BE2C (cell line): ENCODE measurements around the gene BCAR3.

Experiments used
- DNase-seq: peaks from one replicate; pipeline ENCODE4 v3.0.0-alpha.2; 2020
- H3K27me3 ChIP-seq: fragments of 250-450 bp; sonication (Bioruptor Pico); 2 replicates; pipeline ENCODE4 v1.5.1; 2020; ENCODE audit warnings: mild to moderate bottlenecking
- H3K36me3 ChIP-seq: fragments of 250-450 bp; sonication (Bioruptor Pico); 2 replicates; pipeline ENCODE4 v1.5.1; 2020; ENCODE audit warnings: mild to moderate bottlenecking
- H3K4me1 ChIP-seq: fragments of 250-450 bp; sonication (Bioruptor Pico); 2 replicates; pipeline ENCODE4 v1.5.1; 2020
- H3K4me3 ChIP-seq: 2 replicates; pipeline ENCODE4 v1.5.1; 2011; ENCODE audit warnings: low read depth, low read length
- H3K9me3 ChIP-seq: fragments of 250-450 bp; sonication (Bioruptor Pico); 2 replicates; pipeline ENCODE4 v1.5.1; 2020
- TF ChIP-seq, protein P1 (sequence below): IDR thresholded peaks from 2 replicates; pipeline ENCODE4 v1.5.1; 2012; ENCODE audit warnings: mild to moderate bottlenecking, low read depth, low read length

The BCAR3 gene

DNA sequence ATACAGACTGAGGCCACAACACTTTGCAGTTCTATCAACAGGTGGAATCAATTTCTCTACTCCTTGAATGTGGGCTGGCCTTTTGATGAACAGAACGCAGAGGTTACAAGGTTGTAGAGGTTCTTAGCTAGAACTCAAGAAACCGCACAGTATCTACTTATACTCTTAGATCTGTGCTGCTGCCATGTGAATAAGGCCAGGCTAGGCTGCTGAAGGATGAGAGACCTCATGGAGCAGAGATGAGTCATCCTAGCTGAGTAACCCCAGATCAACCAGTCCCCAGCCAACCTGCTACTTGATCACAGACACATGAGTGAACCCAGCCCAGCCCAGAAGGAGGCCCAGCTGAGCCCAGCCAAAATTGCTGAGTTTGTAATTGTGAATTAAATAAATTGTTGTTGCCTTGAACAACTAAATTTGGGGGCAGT lies 35.3 kb upstream of the BCAR3 start:
- H3K9me3 ChIP-seq, result no peaks in the 10 kb centered on the region
- H3K4me1 ChIP-seq, result peaks cover 12% of the 10 kb centered on the region
- TF ChIP-seq, protein P1, sequence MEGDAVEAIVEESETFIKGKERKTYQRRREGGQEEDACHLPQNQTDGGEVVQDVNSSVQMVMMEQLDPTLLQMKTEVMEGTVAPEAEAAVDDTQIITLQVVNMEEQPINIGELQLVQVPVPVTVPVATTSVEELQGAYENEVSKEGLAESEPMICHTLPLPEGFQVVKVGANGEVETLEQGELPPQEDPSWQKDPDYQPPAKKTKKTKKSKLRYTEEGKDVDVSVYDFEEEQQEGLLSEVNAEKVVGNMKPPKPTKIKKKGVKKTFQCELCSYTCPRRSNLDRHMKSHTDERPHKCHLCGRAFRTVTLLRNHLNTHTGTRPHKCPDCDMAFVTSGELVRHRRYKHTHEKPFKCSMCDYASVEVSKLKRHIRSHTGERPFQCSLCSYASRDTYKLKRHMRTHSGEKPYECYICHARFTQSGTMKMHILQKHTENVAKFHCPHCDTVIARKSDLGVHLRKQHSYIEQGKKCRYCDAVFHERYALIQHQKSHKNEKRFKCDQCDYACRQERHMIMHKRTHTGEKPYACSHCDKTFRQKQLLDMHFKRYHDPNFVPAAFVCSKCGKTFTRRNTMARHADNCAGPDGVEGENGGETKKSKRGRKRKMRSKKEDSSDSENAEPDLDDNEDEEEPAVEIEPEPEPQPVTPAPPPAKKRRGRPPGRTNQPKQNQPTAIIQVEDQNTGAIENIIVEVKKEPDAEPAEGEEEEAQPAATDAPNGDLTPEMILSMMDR, result no peak
- H3K27me3 ChIP-seq, result no peaks in the 10 kb centered on the region
- H3K36me3 ChIP-seq, result no peaks in the 10 kb centered on the region
- H3K4me3 ChIP-seq, result no peak overlapping the region
- DNase-seq, result no peak

DNA sequence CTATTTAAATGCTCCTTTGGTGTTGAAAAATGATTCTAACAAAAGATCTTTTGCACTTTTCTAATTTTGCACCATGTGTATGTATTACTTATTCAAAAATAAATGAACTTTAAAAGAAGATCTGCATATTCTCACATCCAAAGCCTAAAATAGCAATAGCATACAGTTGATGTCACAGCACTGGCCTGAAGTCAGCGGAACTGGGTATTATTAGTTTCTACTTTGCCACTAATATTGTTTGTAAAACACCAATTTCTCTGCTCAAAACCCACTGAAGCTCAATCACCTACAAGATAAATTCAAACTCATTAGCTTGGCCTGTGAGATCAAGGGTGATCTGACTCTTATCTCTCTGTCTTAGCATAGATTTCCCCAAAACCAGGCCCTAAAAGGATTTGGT lies 34.5 kb upstream of the BCAR3 start:
- no peak overlapping the region for H3K4me3 ChIP-seq
- no peak for DNase-seq
- TF ChIP-seq, protein P1, result no peak
- H3K4me1 ChIP-seq, result peaks cover 11% of the 10 kb centered on the region
- H3K9me3 ChIP-seq, result no peaks in the 10 kb centered on the region
- no peaks in the 10 kb centered on the region for H3K36me3 ChIP-seq
- no peaks in the 10 kb centered on the region for H3K27me3 ChIP-seq

DNA sequence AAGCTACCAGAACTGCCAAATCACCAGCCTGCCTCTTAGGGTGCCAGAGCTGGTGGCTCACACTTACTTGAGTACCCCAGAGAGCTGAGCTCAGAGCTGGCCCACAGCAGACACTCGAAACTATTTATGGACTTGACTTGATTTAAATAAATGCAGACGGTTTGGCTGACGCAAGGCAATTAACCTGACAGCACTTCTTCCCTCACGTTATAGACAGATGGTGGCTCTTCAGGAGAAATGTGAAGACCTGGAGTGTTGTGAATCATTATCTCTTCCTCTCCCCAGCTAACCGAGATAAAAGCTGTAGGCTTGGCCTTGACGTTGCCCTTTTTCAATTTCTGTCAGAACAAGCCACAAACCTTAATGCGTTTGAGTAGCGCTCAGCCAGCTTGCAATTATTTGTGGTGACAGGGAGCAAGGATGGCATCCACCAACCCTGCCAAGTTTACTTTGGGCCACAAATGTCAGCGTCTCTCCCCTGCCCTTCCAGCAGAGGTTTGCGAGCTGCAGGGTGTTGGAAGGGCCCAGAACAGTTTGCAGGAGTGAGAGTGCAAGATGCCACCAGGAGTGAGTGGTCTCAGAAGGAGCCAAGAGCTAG lies 34.0 kb upstream of the BCAR3 start:
- H3K36me3 ChIP-seq, result no peaks in the 10 kb centered on the region
- H3K9me3 ChIP-seq, result no peaks in the 10 kb centered on the region
- DNase-seq, result no peak
- TF ChIP-seq, protein P1, result no peak
- no peak overlapping the region for H3K4me3 ChIP-seq
- H3K4me1 ChIP-seq, result peaks cover 14% of the 10 kb centered on the region
- H3K27me3 ChIP-seq, result no peaks in the 10 kb centered on the region

DNA sequence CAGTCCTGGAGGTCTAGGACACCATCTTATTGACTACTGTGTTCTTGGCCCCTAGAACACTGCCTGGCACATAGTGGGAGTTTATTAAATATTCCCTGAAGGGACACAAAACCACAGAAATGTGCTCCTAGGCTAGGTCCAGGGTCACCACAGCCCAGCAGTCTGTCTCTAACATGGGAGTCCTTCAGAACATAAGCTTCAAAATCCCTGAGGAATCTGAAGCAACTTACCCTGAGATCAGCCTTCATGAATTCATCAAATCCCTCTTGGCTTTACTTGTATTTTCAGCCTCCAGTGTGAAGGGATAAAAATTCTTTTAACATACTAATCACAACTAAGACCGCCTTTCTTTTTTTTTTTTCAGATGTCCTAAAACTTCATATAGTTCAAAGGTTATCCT lies 32.7 kb upstream of the BCAR3 start:
- H3K9me3 ChIP-seq, result no peaks in the 10 kb centered on the region
- no peaks in the 10 kb centered on the region for H3K36me3 ChIP-seq
- peaks cover 22% of the 10 kb centered on the region for H3K4me1 ChIP-seq
- DNase-seq, result no peak
- H3K4me3 ChIP-seq, result no peak overlapping the region
- no peaks in the 10 kb centered on the region for H3K27me3 ChIP-seq
- TF ChIP-seq, protein P1, result no peak

DNA sequence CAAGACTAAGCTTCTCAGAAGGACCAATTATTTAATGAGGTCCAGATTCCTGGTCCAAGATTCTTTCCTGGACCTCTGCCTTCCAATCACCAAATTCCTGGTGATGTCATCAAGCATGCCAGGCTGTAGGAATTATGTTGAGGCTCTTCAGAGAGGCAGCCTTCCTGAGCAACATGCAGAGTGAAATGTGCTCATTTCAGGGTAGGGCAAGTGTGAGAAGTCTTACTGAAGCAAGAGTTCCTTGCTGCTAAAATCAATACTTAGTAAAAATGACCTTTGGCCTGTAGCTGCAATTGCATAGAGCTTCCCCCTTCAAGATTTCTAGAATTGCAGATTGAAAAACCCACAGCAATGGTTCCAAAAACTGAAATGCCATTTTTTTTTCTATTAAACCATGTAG lies 31.7 kb upstream of the BCAR3 start:
- no peaks in the 10 kb centered on the region for H3K9me3 ChIP-seq
- H3K4me1 ChIP-seq, result peaks cover 29% of the 10 kb centered on the region
- TF ChIP-seq, protein P1, result no peak
- H3K27me3 ChIP-seq, result no peaks in the 10 kb centered on the region
- no peaks in the 10 kb centered on the region for H3K36me3 ChIP-seq
- DNase-seq, result no peak
- no peak overlapping the region for H3K4me3 ChIP-seq

DNA sequence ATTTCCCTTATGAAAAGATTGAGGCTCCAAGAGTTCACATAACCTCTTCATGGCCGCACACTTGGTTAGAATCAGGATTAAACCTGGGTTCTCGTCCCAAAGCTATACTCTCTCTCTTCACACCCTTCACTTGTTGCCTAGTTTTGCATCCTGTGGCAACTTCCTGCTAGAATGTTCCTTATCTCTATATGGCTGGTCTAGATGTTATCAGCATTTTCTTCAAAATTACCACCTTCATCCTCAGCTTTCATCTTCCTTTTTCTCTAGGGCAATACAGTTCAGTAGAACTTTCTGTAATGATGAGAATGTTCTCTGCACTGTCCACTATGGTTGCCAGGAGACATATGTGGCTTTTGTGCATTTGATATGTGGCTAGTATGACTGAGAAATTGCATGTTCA lies 31.1 kb upstream of the BCAR3 start:
- no peaks in the 10 kb centered on the region for H3K36me3 ChIP-seq
- TF ChIP-seq, protein P1, result no peak
- H3K4me3 ChIP-seq, result no peak overlapping the region
- H3K27me3 ChIP-seq, result no peaks in the 10 kb centered on the region
- H3K9me3 ChIP-seq, result no peaks in the 10 kb centered on the region
- no peak for DNase-seq
- H3K4me1 ChIP-seq, result peaks cover 33% of the 10 kb centered on the region
